Karpas-422 (cell line): Measurements from ENCODE around the gene TBX18. TPM values are rescaled to one million over a fixed set of nuclear protein-coding genes. Genes with fewer than 3 reads are reported as not detected.

Experiments used
- DNase-seq: peaks from one replicate; pipeline ENCODE4 v3.0.0-alpha.2; 2015
- H2AFZ ChIP-seq: fragments of 200-600 bp; sonication (generic); 2 replicates; pipeline ENCODE4 v1.6.1; 2014; ENCODE audit warnings: antibody characterized with exemption, low read length, mixed read lengths
- H3K27ac ChIP-seq: fragments of 200-600 bp; sonication (generic); 2 replicates; pipeline ENCODE4 v1.5.1; 2014; ENCODE audit warnings: mild to moderate bottlenecking, low read length, moderate library complexity
- H3K27me3 ChIP-seq: fragments of 200-600 bp; sonication (generic); 2 replicates; pipeline ENCODE4 v1.6.1; 2014; ENCODE audit warnings: low read length, mixed read lengths
- H3K36me3 ChIP-seq: fragments of 200-600 bp; sonication (generic); 2 replicates; pipeline ENCODE4 v1.6.1; 2014; ENCODE audit warnings: low read length, mixed read lengths; ENCODE audit not compliant: insufficient read depth
- H3K4me1 ChIP-seq: fragments of 200-600 bp; sonication (generic); 2 replicates; pipeline ENCODE4 v1.6.1; 2014; ENCODE audit warnings: mild to moderate bottlenecking, low read length, mixed read lengths
- H3K4me2 ChIP-seq: fragments of 200-600 bp; sonication (generic); 2 replicates; pipeline ENCODE4 v1.6.1; 2014; ENCODE audit warnings: low read length, low read depth, mild to moderate bottlenecking; ENCODE audit not compliant: poor library complexity, severe bottlenecking
- H3K4me3 ChIP-seq: fragments of 200-600 bp; sonication (generic); 2 replicates; pipeline ENCODE4 v1.5.1; 2014; ENCODE audit warnings: mild to moderate bottlenecking, antibody characterized with exemption, low read length, mixed read lengths
- H3K79me2 ChIP-seq: fragments of 200-600 bp; sonication (generic); 2 replicates; pipeline ENCODE4 v1.6.1; 2014; ENCODE audit warnings: mild to moderate bottlenecking, low read length, mixed read lengths
- H3K9ac ChIP-seq: fragments of 200-600 bp; sonication (generic); 2 replicates; pipeline ENCODE4 v1.6.0; 2014; ENCODE audit warnings: low read length
- H3K9me2 ChIP-seq: fragments of 200-600 bp; sonication (generic), shearing (Covaris generic); replicated peaks from 2 replicates; pipeline ENCODE4 v1.6.0; 2014; ENCODE audit warnings: mild to moderate bottlenecking, low read length, moderate library complexity; ENCODE audit not compliant: insufficient read depth
- H3K9me3 ChIP-seq: fragments of 300-700, 200-600 bp; sonication (generic); 2 replicates; pipeline ENCODE4 v1.6.1; 2014; ENCODE audit warnings: low read length, mixed read lengths
- H4K20me1 ChIP-seq: fragments of 200-600 bp; sonication (generic); 2 replicates; pipeline ENCODE4 v1.6.1; 2014; ENCODE audit warnings: mild to moderate bottlenecking, antibody characterized with exemption, low read length, low read depth; ENCODE audit not compliant: insufficient read depth
- total RNA-seq: library from RNA; depleted of rRNA; stranded (reverse); fragments of >200 nt; shearing (Covaris generic); gene quantifications from 2 replicates; pipeline ENCODE4 v1.2.3, GENCODE V29; 2014; ENCODE audit warnings: low replicate concordance; rRNA removed

Gene TBX18
- not detected in 2 replicates for total RNA-seq

DNA sequence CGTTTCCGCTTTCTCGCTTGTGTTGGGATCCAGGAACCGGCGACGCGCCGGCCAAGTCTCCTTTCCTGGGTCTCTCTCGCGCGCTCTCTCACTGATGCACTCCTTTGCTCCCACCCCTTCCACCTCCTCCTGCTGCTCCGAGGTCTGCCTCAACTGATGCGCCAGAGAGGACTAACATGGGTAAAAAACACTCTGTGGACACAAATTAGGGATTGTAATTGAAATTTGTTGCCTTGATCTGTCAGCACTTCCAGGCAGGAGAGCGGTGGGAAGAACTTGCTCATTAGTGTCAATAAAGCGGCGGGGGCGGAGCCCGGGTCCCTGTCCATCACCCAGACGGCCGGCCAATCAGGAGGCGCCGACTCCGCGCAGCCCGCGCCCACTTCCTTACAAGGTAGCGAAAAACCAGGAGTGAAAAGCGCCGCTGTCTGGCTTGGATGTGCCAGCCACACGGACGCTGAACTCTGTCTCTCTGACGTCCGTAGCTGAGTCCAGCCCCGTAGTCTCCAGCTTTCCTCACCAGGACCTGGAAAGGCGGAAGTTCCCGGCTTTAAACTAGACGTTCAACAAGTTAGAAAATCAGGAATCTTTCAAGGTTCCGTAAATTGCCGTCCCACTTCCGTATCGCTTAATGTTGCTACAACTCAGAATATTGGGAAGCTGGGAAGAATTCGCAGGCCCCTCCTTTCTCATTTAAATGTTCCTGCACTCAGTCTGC is at the start of gene TBX18:
TSS of gene TBX18 (minus strand) at position 267 of the 718 bp plus-strand sequence. CDS start 417 bp downstream, outside the sequence.
- Histone ChIP-seq H3K36me3 (no peaks in the 10 kb centered on the region), H3K9me3 (peaks cover 5% of the 10 kb centered on the region; the same call in 1 of the 2 replicates), H3K79me2 (no peaks in the 10 kb centered on the region), H3K27ac (no peak within 1 kb of the TSS), H3K27me3 (no peaks in the 10 kb centered on the region), H4K20me1 (no peaks in the 10 kb centered on the region), H3K4me3 (no peak within 1 kb of the TSS), H3K9ac (no peak within 1 kb of the TSS), H3K4me1 (no peaks in the 10 kb centered on the region), H3K4me2 (no peak within 1 kb of the TSS), H3K9me2 (no peaks in the 10 kb centered on the region), H2AFZ (no peak within 1 kb of the TSS)
- no peak for DNase-seq

DNA sequence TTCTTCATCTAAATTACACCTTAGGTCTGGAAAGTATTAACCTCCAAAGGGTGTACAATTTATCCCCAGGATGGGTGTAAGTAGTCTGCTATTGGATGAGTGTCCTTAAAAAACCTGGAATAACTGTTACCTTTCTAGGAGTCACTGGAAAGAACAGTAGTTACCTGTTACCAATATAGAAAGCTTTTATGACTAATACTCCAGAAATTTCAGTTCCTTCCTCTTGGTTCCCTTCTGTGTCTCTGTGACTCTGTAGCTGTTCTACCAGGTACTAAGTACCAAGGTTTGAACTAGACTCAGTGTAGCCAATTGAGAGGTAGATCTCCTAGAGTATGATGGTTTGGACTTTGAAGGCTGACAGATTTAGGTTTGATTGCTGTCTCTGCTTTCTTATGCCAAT is 47.0 kb upstream of the TBX18 start:
- Histone ChIP-seq H3K27ac (no peak overlapping the region), H4K20me1 (no peaks in the 10 kb centered on the region), H3K4me1 (no peaks in the 10 kb centered on the region), H3K4me2 (no peak overlapping the region), H2AFZ (no peak overlapping the region), H3K9me3 (no peaks in the 10 kb centered on the region), H3K27me3 (no peaks in the 10 kb centered on the region), H3K79me2 (no peaks in the 10 kb centered on the region), H3K9me2 (no peaks in the 10 kb centered on the region), H3K9ac (no peak overlapping the region), H3K4me3 (no peak overlapping the region), H3K36me3 (no peaks in the 10 kb centered on the region)
- no peak for DNase-seq

DNA sequence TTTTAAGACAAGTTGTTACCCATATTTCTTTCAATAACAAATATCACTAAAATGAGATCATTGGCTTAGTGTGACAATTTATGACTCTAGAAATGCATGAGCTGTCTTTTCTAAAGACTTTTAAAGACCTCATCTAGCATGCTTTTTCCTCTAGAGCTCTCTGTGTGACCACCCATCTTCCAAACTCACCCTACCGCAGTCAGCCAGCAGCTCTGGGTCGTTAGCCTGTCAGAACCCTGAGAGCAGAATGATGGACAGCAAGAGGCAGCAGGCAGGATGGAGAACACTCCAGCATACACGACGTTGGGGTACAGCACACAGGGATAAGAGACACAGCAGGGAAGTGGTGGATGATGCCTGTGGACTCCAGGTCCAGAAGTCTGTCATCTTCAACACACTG is 45.1 kb upstream of the TBX18 start:
- DNase-seq: no peak

DNA sequence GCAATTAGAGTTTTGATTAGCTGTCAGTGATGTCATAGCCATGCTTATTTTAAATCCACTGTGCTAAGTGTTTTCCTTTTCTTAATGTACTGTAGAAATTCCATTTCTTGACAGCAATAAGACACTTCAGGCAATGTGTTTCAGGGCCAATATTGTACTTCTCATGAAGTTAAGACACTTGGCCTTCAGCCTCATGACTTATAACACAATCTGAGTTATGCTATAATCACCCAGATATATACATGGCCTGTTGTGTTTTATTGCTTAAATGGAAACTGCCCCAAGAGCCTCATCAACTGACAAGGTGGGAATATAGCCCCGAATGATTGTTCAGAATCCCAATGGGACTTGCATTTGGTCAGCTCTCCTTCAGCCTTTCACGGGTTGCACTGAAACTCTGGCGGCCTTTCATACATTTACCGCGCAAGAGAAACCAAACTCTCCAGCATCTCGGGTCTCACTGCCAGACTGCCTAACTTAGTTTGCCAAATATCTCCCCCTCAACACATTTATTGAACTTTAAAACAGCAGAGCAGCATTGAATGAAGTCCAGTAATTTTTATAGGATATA is 44.2 kb upstream of the TBX18 start:
- no peak overlapping the region for H2AFZ ChIP-seq
- no peaks in the 10 kb centered on the region for H3K79me2 ChIP-seq
- no peaks in the 10 kb centered on the region for H3K9me2 ChIP-seq
- no peaks in the 10 kb centered on the region for H3K36me3 ChIP-seq
- DNase-seq: no peak
- no peak overlapping the region for H3K4me2 ChIP-seq
- no peaks in the 10 kb centered on the region for H4K20me1 ChIP-seq
- H3K9ac ChIP-seq: no peak overlapping the region
- no peaks in the 10 kb centered on the region for H3K4me1 ChIP-seq
- no peaks in the 10 kb centered on the region for H3K9me3 ChIP-seq
- H3K27me3 ChIP-seq: 0 out of 2 replicates have a peak, but pooled peaks cover 2% of the 10 kb centered on the region
- no peak overlapping the region for H3K27ac ChIP-seq
- H3K4me3 ChIP-seq: no peak overlapping the region

More for the DNA sequence above, 45.1 kb upstream of the TBX18 start:
- Histone ChIP-seq H3K36me3 (no peaks in the 10 kb centered on the region), H3K9ac (no peak overlapping the region), H3K9me3 (no peaks in the 10 kb centered on the region), H3K4me3 (no peak overlapping the region), H3K4me1 (no peaks in the 10 kb centered on the region), H3K9me2 (no peaks in the 10 kb centered on the region), H3K4me2 (no peak overlapping the region), H4K20me1 (no peaks in the 10 kb centered on the region), H3K27ac (no peak overlapping the region), H3K79me2 (no peaks in the 10 kb centered on the region), H2AFZ (no peak overlapping the region), H3K27me3 (0 out of 2 replicates have a peak, but pooled peaks cover 2% of the 10 kb centered on the region)

DNA sequence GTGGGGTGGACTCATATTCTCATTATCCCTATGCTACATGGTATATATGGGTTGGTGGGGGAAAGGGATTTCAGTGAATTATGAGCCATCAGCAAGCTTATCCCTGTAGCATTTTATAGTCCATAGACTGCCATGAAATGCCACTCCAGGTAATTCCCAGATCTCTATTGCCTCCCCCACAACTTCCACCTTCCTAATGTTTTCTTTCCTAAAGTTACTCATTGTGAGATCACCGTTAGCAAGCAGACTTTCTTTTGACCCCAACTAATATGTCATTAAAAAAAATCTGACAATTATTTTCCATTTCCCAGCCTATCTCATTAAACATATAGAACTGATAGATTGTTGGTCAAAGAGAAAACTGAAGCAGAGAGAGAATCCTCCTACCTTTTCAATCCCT is 40.7 kb upstream of the TBX18 start:
- Histone ChIP-seq H4K20me1 (no peaks in the 10 kb centered on the region), H3K79me2 (no peaks in the 10 kb centered on the region), H3K4me3 (no peak overlapping the region), H3K27ac (no peak overlapping the region), H3K36me3 (no peaks in the 10 kb centered on the region), H3K9me3 (no peaks in the 10 kb centered on the region), H3K9me2 (no peaks in the 10 kb centered on the region), H2AFZ (no peak overlapping the region), H3K27me3 (0 out of 2 replicates have a peak, but pooled peaks cover 2% of the 10 kb centered on the region), H3K4me1 (no peaks in the 10 kb centered on the region), H3K4me2 (no peak overlapping the region), H3K9ac (no peak overlapping the region)
- no peak for DNase-seq

DNA sequence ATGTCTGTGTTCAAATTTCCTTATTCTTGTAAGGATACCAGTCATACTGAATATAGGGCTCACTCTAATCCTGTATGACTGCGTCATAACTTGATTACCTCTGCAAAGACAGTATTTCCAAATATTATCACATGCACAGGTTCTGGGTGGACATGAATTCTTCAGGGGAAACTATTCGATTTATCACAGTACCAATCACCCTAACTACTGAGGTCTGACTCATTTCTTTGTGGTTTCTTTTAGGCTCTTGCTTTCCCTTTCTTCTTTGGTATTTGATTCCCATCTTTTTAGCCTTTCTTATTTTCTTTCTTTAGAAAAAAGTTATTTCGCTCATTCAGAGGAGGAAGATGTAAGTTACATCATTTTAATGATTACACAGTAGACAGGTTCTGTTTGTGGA is 40.3 kb upstream of the TBX18 start:
- H3K27ac ChIP-seq: no peak overlapping the region
- H3K27me3 ChIP-seq: 0 out of 2 replicates have a peak, but pooled peaks cover 2% of the 10 kb centered on the region
- H3K9me3 ChIP-seq: no peaks in the 10 kb centered on the region
- no peak for DNase-seq
- H3K79me2 ChIP-seq: no peaks in the 10 kb centered on the region
- no peak overlapping the region for H2AFZ ChIP-seq
- H3K4me3 ChIP-seq: no peak overlapping the region
- no peaks in the 10 kb centered on the region for H4K20me1 ChIP-seq
- H3K4me2 ChIP-seq: no peak overlapping the region
- H3K36me3 ChIP-seq: no peaks in the 10 kb centered on the region
- no peaks in the 10 kb centered on the region for H3K4me1 ChIP-seq
- no peaks in the 10 kb centered on the region for H3K9me2 ChIP-seq
- H3K9ac ChIP-seq: no peak overlapping the region

DNA sequence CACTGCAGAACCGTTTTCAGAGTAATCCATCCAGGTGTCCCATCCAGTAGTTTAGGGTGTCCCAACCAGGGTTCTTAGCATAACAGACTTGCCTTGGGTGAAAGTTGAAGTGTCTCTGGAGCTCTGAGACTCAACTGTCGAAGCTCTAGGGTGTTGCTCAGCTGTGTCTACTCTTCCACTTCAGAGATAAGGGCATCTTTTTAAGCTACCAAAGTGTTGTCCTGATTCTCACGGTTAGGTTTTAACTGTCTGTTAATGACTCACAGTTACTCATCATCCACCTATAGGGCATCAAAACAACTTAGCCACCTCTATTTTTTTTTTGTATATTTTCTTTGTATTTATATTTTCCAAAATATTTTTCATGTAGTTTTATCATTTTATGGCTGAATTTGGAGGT is 36.9 kb upstream of the TBX18 start:
- no peak overlapping the region for H3K27ac ChIP-seq
- no peak overlapping the region for H3K4me3 ChIP-seq
- no peaks in the 10 kb centered on the region for H3K4me1 ChIP-seq
- H2AFZ ChIP-seq: no peak overlapping the region
- H4K20me1 ChIP-seq: no peaks in the 10 kb centered on the region
- H3K4me2 ChIP-seq: no peak overlapping the region
- DNase-seq: no peak
- no peaks in the 10 kb centered on the region for H3K36me3 ChIP-seq
- H3K9me3 ChIP-seq: no peaks in the 10 kb centered on the region
- 0 out of 2 replicates have a peak, but pooled peaks cover 2% of the 10 kb centered on the region for H3K27me3 ChIP-seq
- no peaks in the 10 kb centered on the region for H3K9me2 ChIP-seq
- no peak overlapping the region for H3K9ac ChIP-seq
- H3K79me2 ChIP-seq: no peaks in the 10 kb centered on the region

DNA sequence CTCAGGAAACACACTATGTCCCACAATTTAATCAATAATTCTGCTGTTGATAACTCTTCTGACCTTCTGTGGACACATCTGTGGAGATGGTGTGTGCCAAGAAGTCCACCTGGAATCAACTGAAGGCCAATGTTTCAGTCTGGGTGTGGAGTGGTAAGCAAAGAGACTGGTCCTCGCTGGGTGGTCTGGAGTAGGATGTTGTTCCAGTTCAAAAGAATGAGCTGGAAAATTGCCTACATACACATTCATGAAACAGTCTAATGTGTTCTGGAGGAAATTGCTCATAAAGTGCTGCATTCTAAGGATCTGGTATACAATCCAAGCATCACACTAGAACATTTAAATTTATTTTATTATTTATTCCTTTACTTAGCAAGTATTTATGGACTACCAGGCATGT is 33.9 kb upstream of the TBX18 start:
- no peaks in the 10 kb centered on the region for H3K36me3 ChIP-seq
- no peaks in the 10 kb centered on the region for H3K9me3 ChIP-seq
- no peaks in the 10 kb centered on the region for H3K9me2 ChIP-seq
- H3K27me3 ChIP-seq: no peaks in the 10 kb centered on the region
- no peak overlapping the region for H3K9ac ChIP-seq
- H3K4me3 ChIP-seq: no peak overlapping the region
- no peaks in the 10 kb centered on the region for H3K79me2 ChIP-seq
- H3K27ac ChIP-seq: no peak overlapping the region
- no peak for DNase-seq
- no peaks in the 10 kb centered on the region for H4K20me1 ChIP-seq
- H2AFZ ChIP-seq: no peak overlapping the region
- H3K4me1 ChIP-seq: no peaks in the 10 kb centered on the region
- H3K4me2 ChIP-seq: no peak overlapping the region
